ENCODE data around the gene USP32. TPM values are rescaled to one million over a fixed set of nuclear protein-coding genes. Genes with fewer than 3 reads are reported as not detected.

The USP32 gene
- total RNA-seq, 1 donor from 2014 or later, result 40.0 TPM

- DNase-seq (ENCODE audit: extremely low read depth, low read depth, low spot score), result no peak
Measured at GRCh38 chr17:60305141-60305540, 86.8 kb downstream of the USP32 start.

- DNase-seq (ENCODE audit: extremely low read depth, low read depth, low spot score), result no peak
Measured at GRCh38 chr17:60304502-60304901, 87.4 kb downstream of the USP32 start.

- no peak for DNase-seq (ENCODE audit: extremely low read depth, low read depth, low spot score)
Measured at GRCh38 chr17:60303406-60304099, 88.4 kb downstream of the USP32 start.

GRCh38 chr17:60301649-60302048 is 90.3 kb downstream of the USP32 start:
- DNase-seq (ENCODE audit: extremely low read depth, low read depth, low spot score), result no peak

- no peak for DNase-seq (ENCODE audit: extremely low read depth, low read depth, low spot score)
Measured at GRCh38 chr17:60300949-60301348, 91.0 kb downstream of the USP32 start.

GRCh38 chr17:60300011-60300410 is 91.9 kb downstream of the USP32 start:
- no peak for DNase-seq (ENCODE audit: extremely low read depth, low read depth, low spot score)

- no peak for DNase-seq (ENCODE audit: extremely low read depth, low read depth, low spot score)
Measured at GRCh38 chr17:60297760-60298401, 94.1 kb downstream of the USP32 start.

- DNase-seq (ENCODE audit: extremely low read depth, low read depth, low spot score), result no peak
Measured at GRCh38 chr17:60296177-60296576, 95.8 kb downstream of the USP32 start.

- no peak for DNase-seq (ENCODE audit: extremely low read depth, low read depth, low spot score)
Measured at GRCh38 chr17:60293580-60294335, 98.2 kb downstream of the USP32 start.

- no peak for DNase-seq (ENCODE audit: extremely low read depth, low read depth, low spot score)
Measured at GRCh38 chr17:60292697-60293096, 99.2 kb downstream of the USP32 start.

- DNase-seq (ENCODE audit: extremely low read depth, low read depth, low spot score), result no peak
Measured at GRCh38 chr17:60284709-60285108, 107.2 kb downstream of the USP32 start.

GRCh38 chr17:60283816-60284215 is 108.1 kb downstream of the USP32 start:
- DNase-seq (ENCODE audit: extremely low read depth, low read depth, low spot score), result no peak

- DNase-seq (ENCODE audit: extremely low read depth, low read depth, low spot score), result no peak
Measured at GRCh38 chr17:60280673-60281072, 111.3 kb downstream of the USP32 start.

GRCh38 chr17:60278237-60278636 is 113.7 kb downstream of the USP32 start:
- no peak for DNase-seq (ENCODE audit: extremely low read depth, low read depth, low spot score)

- no peak for DNase-seq (ENCODE audit: extremely low read depth, low read depth, low spot score)
Measured at GRCh38 chr17:60277258-60277657, 114.7 kb downstream of the USP32 start.

GRCh38 chr17:60269417-60269816 is 122.5 kb downstream of the USP32 start:
- no peak for DNase-seq (ENCODE audit: extremely low read depth, low read depth, low spot score)

GRCh38 chr17:60260540-60260939 is 131.4 kb downstream of the USP32 start:
- no peak for DNase-seq (ENCODE audit: extremely low read depth, low read depth, low spot score)

- no peak for DNase-seq (ENCODE audit: extremely low read depth, low read depth, low spot score)
Measured at GRCh38 chr17:60258313-60258712, 133.6 kb downstream of the USP32 start.

GRCh38 chr17:60256174-60256573 is 135.8 kb downstream of the USP32 start:
- no peak for DNase-seq (ENCODE audit: extremely low read depth, low read depth, low spot score)

GRCh38 chr17:60253048-60253447 is 138.9 kb downstream of the USP32 start:
- no peak for DNase-seq (ENCODE audit: extremely low read depth, low read depth, low spot score)

GRCh38 chr17:60252459-60252858 is 139.5 kb downstream of the USP32 start:
- no peak for DNase-seq (ENCODE audit: extremely low read depth, low read depth, low spot score)

- DNase-seq (ENCODE audit: extremely low read depth, low read depth, low spot score), result no peak
Measured at GRCh38 chr17:60249290-60249826, 142.6 kb downstream of the USP32 start.

All from glomerular endothelial cell (primary cell).